Measurements from ENCODE around the gene SREK1. TPM values are rescaled to one million over a fixed set of nuclear protein-coding genes. Genes with fewer than 3 reads are reported as not detected.
A peak's percentile ranks its signal among the peaks of the same experiment; 100 is the strongest.

Gene SREK1
- total RNA-seq, 4 donors from 2014 or later = 29.9 to 51.9 (median 44.9) TPM

DNA sequence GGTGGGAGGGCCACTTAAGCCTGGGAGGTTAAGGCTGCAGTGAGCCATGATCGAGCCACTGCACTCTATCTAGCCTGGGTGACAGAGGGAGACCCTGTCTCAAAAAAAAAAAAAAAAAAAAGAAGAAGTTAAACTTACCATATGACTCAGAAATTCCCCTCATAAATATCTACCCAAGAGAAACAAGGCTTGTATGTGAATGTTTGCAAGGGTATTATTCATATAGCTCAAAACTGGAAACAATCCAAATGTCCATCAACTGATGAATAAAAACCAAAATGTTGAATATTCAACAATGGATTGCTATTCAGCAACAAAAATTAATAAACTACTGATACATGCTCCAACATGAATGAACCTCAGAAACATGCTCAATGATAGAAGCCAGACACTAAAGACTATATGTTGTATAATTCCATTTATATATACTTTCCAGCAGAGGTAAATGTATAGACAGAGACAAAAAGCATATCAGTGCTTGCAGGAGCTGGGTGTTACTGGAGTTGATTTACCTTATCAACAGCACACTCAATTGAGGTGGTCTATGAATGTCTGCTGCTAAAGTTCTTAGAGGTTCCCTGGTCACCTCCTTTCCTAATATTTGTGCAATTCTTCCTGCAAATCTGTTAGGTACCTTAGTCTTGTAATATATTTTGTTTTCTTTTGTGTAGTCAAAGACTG lies 5.3 kb upstream of the SREK1 start:
- Histone ChIP-seq H3K36me3 (no peaks in the 10 kb centered on the region), H3K9me3 (no peaks in the 10 kb centered on the region), H3K27me3 (no peaks in the 10 kb centered on the region), H3K27ac (replicated peaks in 1 of 4) (no peak overlapping the region), H3K4me3 (no peak overlapping the region), H3K4me1 (peaks cover 9 to 14% (median 12%) of the 10 kb centered on the region in 4 donors)
- no peak for DNase-seq (ENCODE audit: extremely low spot score)
- intact Hi-C loops (cut with DNase I) = no loop called here
- TF ChIP-seq EP300 (IDR thresholded peaks at IDR 0.05) (no peak), POLR2AphosphoS5 (IDR thresholded peaks at IDR 0.05) (no peak)
- WGBS = 73% methylated on average over 1 of the region's 1 CpG

- 86% methylated on average over 2 of the region's 2 CpGs for WGBS
- Histone ChIP-seq H3K4me3 (no peak overlapping the region), H3K4me1 (peaks cover 8 to 11% (median 10%) of the 10 kb centered on the region in 4 donors), H3K27me3 (no peaks in the 10 kb centered on the region), H3K27ac (replicated peaks in 1 of 4) (no peak overlapping the region), H3K9me3 (no peaks in the 10 kb centered on the region), H3K36me3 (no peaks in the 10 kb centered on the region)
- DNase-seq (ENCODE audit: extremely low spot score) = no peak
- intact Hi-C loops (cut with DNase I) = no loop called here
- TF ChIP-seq POLR2A (IDR thresholded peaks at IDR 0.05; ENCODE audit: low read depth) (no peak), EP300 (IDR thresholded peaks at IDR 0.05) (no peak), POLR2AphosphoS5 (IDR thresholded peaks at IDR 0.05) (no peak)
- TF ChIP-seq, protein P1, sequence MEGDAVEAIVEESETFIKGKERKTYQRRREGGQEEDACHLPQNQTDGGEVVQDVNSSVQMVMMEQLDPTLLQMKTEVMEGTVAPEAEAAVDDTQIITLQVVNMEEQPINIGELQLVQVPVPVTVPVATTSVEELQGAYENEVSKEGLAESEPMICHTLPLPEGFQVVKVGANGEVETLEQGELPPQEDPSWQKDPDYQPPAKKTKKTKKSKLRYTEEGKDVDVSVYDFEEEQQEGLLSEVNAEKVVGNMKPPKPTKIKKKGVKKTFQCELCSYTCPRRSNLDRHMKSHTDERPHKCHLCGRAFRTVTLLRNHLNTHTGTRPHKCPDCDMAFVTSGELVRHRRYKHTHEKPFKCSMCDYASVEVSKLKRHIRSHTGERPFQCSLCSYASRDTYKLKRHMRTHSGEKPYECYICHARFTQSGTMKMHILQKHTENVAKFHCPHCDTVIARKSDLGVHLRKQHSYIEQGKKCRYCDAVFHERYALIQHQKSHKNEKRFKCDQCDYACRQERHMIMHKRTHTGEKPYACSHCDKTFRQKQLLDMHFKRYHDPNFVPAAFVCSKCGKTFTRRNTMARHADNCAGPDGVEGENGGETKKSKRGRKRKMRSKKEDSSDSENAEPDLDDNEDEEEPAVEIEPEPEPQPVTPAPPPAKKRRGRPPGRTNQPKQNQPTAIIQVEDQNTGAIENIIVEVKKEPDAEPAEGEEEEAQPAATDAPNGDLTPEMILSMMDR (IDR thresholded peaks at IDR 0.05) = no peak
Measured at GRCh38 chr5:66139318-66139712, 4.8 kb upstream of the SREK1 start.

- TF ChIP-seq POLR2AphosphoS5 (IDR thresholded peaks at IDR 0.05) (no peak), EP300 (IDR thresholded peaks at IDR 0.05) (no peak), POLR2A (IDR thresholded peaks at IDR 0.05; ENCODE audit: low read depth) (no peak)
- TF ChIP-seq, protein P1 (IDR thresholded peaks at IDR 0.05) = no peak
- intact Hi-C loops (cut with DNase I) = loop anchor here (5.0 kb wide), 1 partner anchor 420 kb away; the partner anchor contains the start of genes NLN and SGTB
- DNase-seq (ENCODE audit: extremely low spot score) = no peak
Measured at GRCh38 chr5:66142417-66142816, 1.7 kb upstream of the SREK1 start.

DNA sequence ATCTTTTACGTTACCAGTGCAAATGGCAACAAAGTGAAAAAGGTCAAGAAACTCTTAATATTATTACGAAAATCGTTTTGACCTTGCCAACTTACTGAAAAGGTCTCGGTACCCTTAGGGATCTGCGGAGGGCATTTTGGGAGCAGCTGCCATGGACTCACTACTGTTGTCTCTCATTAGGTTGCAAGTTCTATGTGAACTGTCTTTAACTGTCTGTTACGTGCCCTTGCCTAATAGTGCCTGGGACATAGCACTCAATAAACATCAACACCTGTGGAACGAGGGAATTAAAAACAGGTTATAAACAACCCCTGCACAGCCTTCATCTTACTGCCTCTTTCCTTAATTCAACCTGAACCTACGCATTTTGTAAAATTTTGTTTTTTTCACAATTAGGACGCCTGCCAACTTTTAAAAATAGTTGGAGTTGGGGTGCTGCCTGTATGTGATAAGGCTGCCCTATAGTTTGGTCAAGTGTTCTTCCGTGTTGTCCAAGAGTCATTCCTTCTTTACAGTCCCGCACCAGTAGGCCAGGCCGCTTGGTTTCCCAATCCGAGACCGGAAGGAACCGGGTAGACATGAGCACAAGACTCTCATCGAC lies 527 bp upstream of the SREK1 start:
- DNase-seq (ENCODE audit: extremely low spot score) = no peak
- TF ChIP-seq POLR2A (IDR thresholded peaks at IDR 0.05; ENCODE audit: low read depth) = no peak
- TF ChIP-seq, protein P1 (IDR thresholded peaks at IDR 0.05) = no peak
- TF ChIP-seq POLR2AphosphoS5 (IDR thresholded peaks at IDR 0.05) = no peak
- no peak for TF ChIP-seq EP300 (IDR thresholded peaks at IDR 0.05)
- Histone ChIP-seq H3K9me3 (no peaks in the 10 kb centered on the region), H3K4me3 (peak overlapping the region; percentile 74 to 87 (median 84)), H3K27ac (replicated peaks in 1 of 4) (peak overlapping the region; percentile 95 to 99 (median 98)), H3K27me3 (no peaks in the 10 kb centered on the region), H3K36me3 (no peaks in the 10 kb centered on the region), H3K4me1 (peaks cover 23 to 42% (median 41%) of the 10 kb centered on the region in 4 donors)
- WGBS = 24% methylated on average over 16 of the region's 16 CpGs
- intact Hi-C loops (cut with DNase I) = loop anchor here (2.0 to 5.0 kb wide), 2 partner anchors 219 to 421 kb away; partner anchors contain the start of genes NLN and SGTB

More at GRCh38 chr5:66142417-66142816, 1.7 kb upstream of the SREK1 start:
- Histone ChIP-seq H3K4me1 (peaks cover 15 to 30% (median 30%) of the 10 kb centered on the region in 4 donors), H3K9me3 (no peaks in the 10 kb centered on the region), H3K36me3 (no peaks in the 10 kb centered on the region), H3K27ac (replicated peaks in 1 of 4) (no peak overlapping the region), H3K4me3 (no peak overlapping the region), H3K27me3 (no peaks in the 10 kb centered on the region)
- 73% methylated on average over 2 of the region's 2 CpGs for WGBS

GRCh38 chr5:66144834-66145390 lies 812 bp downstream of the SREK1 start:
- peaks cover 28 to 50% (median 48%) of the 10 kb centered on the region in 4 donors for H3K4me1 ChIP-seq
- under 1% methylated on average over 22 of the region's 22 CpGs for whole genome bisulfite sequencing
- no peaks in the 10 kb centered on the region for H3K36me3 ChIP-seq
- DNase-seq (ENCODE audit: extremely low spot score) = peak; percentile 96
- no peak for TF ChIP-seq POLR2AphosphoS5 (IDR thresholded peaks at IDR 0.05)
- TF ChIP-seq, protein P1 (IDR thresholded peaks at IDR 0.05) = no peak
- no peak for TF ChIP-seq POLR2A (IDR thresholded peaks at IDR 0.05; ENCODE audit: low read depth)
- no peak for TF ChIP-seq EP300 (IDR thresholded peaks at IDR 0.05)
- peak overlapping the region; percentile 74 to 87 (median 84) for H3K4me3 ChIP-seq
- no peaks in the 10 kb centered on the region for H3K27me3 ChIP-seq
- H3K27ac ChIP-seq (replicated peaks in 1 of 4) = peak overlapping the region; percentile 95 to 99 (median 98)
- intact Hi-C loops (cut with DNase I) = loop anchor here (2.0 to 5.0 kb wide), 2 partner anchors 220 to 423 kb away; partner anchors contain the start of genes NLN and SGTB
- H3K9me3 ChIP-seq = no peaks in the 10 kb centered on the region

All from esophagus muscularis mucosa (tissue), 4 donors.